ENCODE results near the gene ACOXL. TPM values are rescaled to one million over a fixed set of nuclear protein-coding genes. Genes with fewer than 3 reads are reported as not detected.
"Not testable (repeated sequence)": the region's sequence is repeated elsewhere in the genome, so short reads cannot be mapped to it uniquely, and the experiment has no call there.

Gene ACOXL
- total RNA-seq, 1 donor from 2014 or later: under 0.01 TPM

DNA sequence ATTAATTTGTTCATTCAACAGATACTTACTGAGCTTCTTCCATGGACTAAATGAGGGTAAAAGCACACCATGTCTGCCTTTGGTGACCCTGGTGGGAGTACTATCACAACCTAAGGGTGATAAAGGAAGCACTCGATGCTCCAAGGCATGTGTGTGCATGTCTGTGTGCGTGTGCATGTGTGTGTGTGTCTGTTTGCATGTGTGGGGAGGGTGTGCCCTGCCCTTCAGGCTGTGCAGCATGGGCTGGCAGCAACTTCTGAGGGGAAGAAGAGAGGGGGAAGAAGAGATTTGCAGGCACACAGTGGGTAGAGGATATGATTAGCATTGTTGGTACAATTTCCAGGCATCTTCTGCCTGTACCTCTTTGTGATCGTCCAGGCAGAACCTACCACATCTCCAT is 121.6 kb downstream of the ACOXL start:
- DNase-seq (ENCODE audit: low read depth, low spot score): no peak

DNA sequence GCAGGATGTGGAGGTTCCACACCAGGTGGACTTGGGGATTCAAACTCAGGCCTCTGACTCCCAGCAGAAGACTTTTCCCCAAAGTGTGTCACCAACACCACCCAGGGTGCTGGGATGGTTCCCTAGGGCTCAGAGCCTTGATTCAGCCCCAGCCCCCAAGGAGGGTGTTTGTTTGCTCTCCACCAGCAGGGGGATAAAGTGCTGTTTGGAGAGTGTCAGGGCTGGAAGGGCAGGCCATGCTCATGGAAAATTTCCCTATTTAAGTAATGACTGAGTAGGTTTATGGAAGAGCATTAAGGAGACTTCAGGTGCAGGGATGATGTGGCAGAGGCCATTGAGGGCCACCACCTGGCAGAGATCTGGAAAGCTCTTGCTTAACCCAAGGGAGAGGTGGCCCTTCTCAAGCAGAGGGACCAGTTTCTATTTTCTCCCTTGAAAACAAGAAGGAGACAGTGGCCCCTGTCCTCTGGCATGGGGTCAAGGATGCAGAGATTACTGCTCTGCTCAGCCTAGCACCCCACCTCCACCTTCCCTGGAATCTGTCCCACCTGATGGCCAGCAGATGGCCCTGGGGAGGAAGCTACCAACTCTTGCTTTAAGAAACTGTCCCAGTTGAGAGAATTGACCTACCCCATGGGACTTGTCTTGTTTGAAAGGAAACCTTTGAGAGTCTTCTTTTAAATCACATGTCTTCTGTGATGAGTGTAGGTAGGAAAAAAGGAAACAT is 122.1 kb downstream of the ACOXL start:
- DNase-seq (ENCODE audit: low read depth, low spot score): no peak

DNA sequence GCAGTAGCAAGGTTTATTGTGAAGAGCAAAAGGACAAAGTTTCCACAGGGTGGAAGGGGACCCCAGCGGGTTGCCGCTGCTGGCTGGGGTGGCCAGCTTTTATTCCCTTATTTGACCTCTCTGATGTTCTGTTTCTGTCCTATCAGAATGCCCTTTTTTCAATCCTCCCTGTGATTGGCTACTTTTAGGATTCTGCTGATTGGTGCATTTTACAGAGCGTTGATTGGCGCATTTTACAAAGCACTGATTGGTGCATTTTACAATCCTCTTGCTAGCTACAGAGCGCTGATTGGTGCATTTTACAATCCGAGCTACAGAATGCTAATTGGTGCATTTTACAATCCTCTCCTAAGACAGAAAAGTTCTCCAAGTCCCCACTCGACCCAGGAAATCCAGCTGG is 123.5 kb downstream of the ACOXL start:
- not testable (repeated sequence) for DNase-seq (ENCODE audit: low read depth, low spot score)

DNA sequence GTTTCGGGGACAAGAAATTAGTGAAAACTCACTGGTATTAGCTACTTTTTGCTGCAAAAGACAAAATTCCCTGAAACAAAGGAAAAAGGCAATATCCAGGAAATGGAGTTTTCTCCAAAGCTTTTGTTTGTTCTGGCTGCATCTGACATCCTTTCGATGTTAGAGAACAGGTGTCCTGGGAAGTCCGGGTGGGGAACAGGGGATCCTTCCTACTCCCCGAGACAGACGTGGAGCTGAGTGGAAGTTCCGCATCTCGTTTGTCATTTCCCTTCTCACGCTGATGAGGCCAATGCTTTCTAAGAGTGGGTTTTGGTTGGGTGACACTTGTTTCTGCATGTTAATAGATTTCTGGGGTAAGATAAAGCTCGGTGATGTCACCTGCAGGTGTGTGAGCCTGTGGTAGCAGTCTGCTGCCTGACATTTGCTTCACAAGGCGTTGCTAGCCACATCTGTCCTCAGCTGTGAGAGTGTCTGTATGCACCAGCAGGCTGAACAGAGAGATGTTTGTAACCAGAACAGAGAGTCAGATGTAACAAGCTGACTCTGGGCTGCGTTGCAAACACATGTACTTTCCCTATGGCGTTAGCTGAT is 125.9 kb downstream of the ACOXL start:
- no peak for DNase-seq (ENCODE audit: low read depth, low spot score)

DNA sequence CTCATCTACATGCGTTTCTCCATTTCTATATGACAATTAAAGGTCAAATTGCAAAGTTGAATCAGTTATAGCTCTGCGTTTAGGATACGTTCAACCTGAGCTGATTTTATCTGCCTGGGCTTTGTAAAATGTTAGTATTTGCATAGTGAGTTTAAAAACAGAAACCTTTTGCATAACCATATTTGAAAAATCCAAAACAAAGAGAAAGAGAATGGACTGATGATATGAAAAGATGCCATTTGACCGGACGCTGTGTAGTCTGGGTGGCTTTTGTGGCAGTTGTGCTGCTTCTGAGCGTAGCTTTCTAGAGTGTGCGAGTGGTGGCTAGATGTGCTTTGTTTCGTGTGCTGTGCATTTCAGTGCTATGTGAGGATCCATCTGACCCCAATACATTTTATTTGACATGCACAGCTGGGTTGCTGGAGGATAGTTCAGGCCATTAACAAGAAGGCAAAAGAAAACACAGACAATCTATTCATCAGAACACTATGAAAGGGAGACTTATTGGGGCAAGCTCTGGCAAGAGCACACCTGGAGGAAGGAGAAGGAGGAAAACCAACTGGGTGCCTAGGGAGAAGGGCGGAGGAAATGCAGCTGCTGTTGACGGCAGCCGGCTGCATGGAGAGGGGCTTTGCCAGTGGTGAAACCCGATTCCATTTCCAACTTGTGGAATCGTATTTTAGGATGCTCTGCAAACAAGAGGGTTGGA is 126.8 kb downstream of the ACOXL start:
- DNase-seq (ENCODE audit: low read depth, low spot score): no peak

DNA sequence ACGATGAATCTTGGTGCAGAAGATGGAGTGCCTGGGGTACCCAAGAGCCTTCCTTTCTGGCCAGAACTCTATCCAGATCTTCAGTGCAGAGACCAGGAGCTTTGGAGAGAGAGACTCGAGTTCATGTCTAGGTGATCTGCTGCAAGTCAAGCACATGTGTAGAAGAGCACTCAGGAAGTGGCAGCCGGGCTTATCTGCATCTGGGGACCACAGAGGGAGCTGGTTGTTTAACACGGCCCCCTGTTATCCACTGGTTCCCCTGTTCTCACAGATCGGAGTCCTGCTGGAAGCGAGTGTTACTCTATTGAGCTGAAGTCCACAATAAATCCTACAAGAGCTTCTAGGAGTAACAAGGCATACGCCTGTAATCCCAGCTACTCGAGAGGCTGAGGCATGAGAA is 128.3 kb downstream of the ACOXL start:
- DNase-seq (ENCODE audit: low read depth, low spot score): no peak

DNA sequence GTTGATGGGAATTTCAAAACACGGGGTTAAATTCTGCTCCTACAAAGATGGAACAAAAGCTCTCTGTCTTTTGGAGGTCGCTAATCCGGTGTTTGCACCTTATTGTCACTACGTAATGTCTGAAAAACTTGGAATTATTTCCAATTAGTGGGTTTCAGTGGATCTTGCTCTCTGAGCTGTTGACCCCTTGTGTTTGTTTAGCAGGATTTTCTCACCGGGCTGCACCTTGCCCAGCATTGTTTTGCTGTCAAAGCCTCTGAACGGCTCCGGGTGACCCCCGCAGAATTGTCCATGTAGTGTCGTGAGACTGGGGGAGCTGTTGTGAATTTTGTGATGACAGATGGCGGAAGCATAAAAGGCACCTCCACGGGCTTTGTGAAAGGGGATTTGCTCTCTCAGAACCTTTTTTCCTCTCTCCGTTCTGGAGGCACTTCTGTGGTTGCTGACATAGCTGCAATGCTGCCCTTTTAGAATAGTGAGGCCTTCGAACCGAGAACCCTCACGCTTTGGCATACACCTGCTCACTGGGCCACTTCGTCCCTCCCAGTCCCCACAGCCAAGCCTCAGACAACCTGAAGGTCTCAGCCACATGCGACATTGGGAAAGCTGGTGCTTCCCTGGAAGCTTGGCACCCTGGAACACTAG is 129.4 kb downstream of the ACOXL start:
- DNase-seq (ENCODE audit: low read depth, low spot score): no peak

DNA sequence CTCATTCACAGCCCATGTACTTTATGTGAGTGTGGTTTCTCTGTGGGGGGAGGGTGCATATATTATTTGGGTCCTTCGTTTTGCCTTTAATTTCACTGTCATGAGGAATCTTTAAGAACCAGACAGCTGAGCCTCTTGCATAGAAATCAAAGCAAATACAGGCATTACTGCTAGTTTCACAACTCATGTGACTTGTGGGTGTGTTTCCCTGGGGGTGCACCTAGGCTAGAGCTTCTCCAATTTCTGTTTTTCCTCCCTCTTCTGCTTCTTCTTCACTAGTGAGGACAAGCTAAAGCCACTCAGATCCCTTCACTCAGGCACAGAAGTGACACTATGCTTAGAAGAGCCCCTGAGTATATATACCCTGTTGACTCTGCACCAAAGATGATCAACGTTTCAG is 131.4 kb downstream of the ACOXL start:
- DNase-seq (ENCODE audit: low read depth, low spot score): no peak

DNA sequence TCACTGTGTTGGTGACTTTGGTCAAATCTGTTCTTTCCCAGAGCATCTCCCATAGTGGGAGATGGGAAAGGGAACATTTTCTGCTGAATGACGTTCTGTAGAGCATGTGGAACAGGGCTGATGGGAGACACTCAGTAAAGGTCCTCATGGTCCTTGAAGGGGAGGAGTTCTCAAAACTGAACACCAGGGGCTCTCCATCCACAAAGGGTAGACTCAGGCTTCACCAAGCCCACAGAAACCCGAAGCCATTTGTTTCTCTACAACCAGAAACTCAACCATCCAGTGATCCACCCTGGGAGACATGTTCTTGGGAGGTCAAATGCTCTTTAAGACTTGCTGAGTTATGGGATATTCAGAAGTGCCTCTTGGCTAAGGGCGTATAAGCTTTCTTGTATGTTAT is 131.8 kb downstream of the ACOXL start:
- DNase-seq (ENCODE audit: low read depth, low spot score): no peak

DNA sequence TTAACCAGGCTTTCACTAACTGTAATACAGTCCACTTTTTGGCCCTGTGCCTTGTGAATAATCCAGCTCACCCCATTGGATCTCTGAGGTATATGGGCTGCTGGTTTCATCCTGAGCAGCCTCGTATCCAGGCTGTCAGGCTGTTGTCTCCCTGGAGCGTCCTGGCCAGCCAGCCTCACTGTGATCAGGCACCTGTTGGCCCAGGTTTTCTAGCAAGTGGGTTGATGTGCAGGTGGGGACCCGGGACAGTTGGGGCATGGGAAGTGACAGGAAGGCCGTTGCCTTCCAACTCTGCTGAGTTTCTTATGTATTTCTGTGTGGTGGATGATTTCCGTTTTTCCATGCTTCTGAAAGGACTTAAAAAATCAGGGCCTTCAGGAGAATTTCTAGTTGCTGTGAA is 132.4 kb downstream of the ACOXL start:
- no peak for DNase-seq (ENCODE audit: low read depth, low spot score)

DNA sequence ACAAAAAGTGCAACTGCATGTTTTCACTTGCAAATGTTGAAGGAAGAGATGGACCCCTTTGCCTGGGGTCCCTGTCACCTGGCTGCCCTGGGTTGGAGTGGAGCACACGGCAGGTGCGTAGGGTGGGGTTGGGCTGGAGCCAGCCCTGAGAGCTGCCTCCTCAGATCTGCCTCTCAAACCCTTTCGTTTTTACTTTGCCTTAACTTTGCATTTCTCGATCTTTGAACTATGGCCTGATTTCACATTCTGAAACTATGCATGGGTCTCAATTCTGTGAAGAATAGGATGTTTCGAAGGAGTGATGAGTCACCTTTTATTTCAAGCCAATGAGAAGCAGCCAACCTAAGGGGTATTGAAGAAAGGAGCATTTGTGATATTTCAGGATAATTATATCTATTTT is 132.8 kb downstream of the ACOXL start:
- DNase-seq (ENCODE audit: low read depth, low spot score): no peak

DNA sequence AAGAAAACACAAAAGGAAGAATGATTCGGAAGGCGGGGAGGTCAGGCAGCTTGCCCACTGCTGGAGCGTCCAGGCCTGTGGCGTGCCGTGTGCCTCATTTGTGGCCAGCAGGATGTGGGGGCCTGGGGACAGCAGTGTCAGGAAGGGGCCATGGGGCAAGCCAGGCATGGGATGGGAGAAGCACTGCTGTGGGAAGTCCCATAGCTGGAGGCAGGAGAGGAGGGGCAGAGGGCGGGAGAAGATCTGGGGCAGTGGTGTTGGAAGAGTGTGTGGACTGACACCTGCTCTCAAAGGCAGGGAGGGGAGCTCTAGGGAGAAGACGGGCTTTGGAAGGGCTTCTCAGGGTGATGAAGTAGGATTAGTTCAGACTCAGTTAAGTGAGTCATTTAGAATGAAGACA is 133.7 kb downstream of the ACOXL start:
- no peak for DNase-seq (ENCODE audit: low read depth, low spot score)

DNA sequence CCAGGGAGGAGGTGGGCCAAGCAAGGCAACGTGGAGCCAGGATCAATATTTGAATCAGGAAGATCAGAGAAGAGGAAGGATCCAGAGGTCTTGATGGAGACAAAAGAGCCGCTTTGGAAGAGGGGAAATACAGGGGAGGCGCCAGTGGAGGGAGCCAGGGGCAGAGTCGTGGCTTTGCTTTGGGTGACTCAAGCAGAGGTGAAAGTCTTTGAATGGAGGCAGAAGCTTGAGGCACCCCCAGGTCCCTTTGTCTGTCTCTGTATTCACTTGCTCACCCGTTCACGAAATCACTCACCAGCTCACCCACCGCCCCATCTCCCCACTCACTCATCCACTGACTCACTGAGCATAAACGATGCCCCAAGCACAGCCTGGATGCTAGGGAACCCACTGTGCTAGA is 134.1 kb downstream of the ACOXL start:
- DNase-seq (ENCODE audit: low read depth, low spot score): no peak

DNA sequence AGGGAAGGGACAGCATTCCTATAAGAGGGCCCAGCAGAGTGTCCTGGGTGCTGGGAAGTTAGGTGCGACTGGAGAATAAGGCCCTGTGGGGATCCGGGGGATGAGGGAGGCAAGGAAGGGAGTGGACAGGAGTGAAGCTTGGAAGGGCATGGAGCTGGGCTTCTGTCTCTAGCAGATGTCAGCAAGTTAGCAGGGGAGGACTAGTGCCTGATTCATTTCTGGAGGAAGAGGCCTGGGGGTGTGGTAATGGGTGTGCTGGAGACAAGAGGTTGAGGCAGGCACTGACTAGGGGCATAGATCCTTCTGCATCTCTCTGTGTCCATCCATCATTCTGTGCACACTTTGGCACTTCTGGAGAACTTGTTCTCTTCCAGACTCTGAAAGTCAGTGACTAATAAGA is 134.7 kb downstream of the ACOXL start:
- no peak for DNase-seq (ENCODE audit: low read depth, low spot score)

DNA sequence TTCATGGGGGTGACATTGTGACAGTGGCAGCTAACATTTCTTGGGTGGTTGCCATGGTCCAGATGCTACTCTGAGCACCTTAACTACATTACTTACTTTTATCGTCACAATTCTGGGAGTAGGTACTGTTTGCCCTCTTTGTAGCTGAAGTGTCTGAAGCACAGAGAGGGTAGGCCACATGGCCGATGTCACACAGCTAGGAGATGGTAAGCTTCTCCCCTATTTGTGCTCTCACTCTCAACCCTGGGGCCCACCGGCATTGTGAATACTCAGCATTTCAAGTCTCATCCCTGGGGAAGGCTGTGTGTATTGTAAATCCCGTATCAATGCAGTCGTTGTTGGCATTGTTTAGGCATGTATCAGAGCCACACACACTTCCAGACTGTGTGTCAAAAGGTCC is 136.6 kb downstream of the ACOXL start:
- no peak for DNase-seq (ENCODE audit: low read depth, low spot score)

DNA sequence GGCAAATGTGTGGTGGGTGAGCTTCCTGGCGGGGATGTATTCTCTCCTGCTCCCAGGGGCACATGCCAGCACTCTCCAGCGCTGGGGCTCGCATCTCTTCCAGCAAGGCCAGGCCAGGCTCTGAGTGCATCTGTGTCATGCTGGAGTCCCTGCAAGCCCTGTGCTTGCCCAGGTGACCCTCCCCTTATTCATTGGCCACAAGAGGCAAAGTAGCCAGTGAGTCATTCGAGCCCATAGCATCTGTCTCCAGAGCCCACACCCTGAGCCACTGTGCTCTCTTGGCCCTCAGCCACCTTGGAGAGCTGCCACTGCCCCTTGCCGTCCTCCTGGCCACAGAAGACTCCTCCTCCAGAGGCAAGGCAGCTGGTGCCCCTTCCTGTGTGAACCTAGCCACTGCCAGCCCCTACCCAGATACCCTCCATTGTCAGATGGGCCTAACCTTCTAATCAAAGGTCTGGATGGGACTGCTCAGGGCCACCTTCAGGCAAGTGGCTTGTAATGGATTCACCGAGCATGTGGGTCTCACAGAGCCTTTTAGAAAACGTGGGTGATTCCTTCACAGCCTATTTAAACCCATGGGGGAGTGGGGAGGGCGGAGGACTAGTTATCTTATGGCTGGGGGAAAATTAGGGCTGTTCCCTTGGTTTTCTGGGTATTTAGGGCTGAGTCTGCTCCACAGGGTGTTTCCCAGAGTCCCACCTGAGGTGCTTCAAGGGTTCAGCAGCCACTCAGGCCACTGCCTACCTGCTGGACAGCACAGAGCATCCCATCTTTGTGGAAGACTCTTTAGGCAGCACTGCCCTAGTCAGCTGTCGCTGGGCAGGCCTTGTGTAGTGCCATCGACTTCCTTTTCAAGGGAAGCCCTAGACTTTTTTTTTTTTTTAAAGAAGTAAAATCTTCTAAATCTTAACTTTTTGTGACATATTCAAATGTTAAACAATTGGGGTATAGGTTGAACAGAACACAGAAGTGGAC is 137.4 kb downstream of the ACOXL start:
- DNase-seq (ENCODE audit: low read depth, low spot score): no peak

DNA sequence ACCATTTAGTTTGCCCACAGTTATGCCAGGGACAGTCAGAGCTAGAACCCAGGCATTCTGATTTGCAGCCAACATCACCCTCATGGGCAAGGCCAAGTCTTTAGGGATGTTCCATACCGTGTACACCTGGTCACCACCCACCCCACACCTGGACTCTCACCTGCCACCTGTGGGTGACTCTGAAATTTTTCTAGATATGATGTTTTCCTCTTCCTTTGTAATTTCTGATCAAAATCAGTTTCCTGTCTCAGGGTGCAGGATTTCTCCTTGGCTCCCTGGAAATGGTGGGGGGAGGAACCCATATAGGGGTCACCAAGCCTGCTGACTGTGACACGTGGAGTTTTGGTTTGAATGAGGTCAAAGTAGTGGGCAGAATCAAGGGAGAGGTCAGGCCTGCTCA is 138.2 kb downstream of the ACOXL start:
- DNase-seq (ENCODE audit: low read depth, low spot score): no peak

DNA sequence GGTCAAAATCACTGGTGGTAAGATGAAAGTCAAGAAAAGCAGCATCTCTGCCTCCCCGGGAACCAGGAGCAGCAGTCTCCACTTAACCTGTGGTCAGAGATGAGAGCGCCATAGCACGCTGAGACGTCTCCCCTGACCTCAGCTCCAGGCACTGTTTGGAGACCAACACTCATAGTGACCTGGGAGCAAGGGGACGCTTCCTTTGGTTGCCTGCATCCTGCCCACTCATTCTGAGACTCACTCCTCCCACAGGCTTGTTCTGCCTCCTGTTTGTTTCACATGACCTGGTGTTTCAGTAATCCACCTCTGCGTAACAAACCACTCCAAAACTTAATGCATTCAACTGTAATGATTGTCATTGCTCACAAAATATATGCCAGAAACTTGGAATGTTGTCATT is 139.3 kb downstream of the ACOXL start:
- no peak for DNase-seq (ENCODE audit: low read depth, low spot score)

DNA sequence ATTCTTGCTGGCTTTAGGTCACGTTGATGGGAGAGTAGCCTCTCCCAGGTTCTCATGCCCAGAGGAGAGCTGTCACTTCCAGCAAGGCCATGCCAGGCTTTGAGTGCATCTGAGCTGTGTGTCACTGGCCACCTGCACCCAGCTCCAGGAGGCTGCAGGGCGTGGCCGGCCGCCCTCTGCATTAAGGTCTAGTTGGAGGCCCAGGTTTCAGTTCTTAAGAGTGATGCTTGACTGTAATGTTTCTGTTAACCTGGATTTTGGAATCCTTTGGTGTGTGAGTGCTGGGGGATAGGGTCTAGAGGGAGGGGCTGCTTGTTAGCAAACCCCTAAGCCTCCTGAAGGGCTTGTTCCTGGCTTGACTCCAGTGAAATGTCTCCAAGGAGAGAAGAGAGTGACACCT is 140.1 kb downstream of the ACOXL start:
- DNase-seq (ENCODE audit: low read depth, low spot score): no peak

DNA sequence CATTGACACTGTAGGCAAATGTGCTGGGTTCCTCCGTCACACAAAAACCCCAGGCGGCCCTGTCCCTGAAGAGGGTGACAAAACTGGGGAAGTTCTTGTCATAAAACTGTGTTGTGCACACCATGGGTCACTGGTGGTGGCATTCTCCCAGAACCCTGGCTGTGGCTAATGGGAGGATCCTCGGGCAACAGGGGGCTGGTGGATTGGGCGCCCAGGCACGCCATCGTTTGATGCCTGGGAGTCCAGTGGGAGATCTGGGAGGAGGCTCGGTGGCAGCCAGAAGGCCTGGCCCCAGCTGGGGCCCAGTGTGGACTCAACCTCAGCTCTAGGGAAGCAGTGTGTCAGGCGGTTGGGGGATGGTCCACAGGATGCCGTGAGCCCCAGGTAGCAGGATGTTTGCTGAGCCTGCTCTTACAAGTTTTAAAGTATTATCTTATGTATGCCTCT is 140.7 kb downstream of the ACOXL start:
- no peak for DNase-seq (ENCODE audit: low read depth, low spot score)
